GM12878 (cell line): ENCODE results near the gene HDAC9. TPM values are rescaled to one million over a fixed set of nuclear protein-coding genes. Genes with fewer than 3 reads are reported as not detected.

Source experiments
- ATAC-seq: fragments of 200-7000 bp; cut with Tn5 transposase; 3 replicates; pipeline ENCODE4 v1.9.1; 2020; ENCODE audit warnings: mild to moderate bottlenecking, moderate library complexity
- BruUV-seq: library from RNA; stranded (reverse); fragments of 400-500 nt; replicated peaks from 2 replicates; lab custom pipeline; 2021; lab: Mats Ljungman, UMichigan
- CTCF ChIA-PET: fragments of 300-600 bp; sonication (Branson Sonifier 250); formaldehyde crosslinking; extraction: SDS; loops from one replicate; lab custom pipeline; 2021; ENCODE audit warnings: inconsistent platforms; lab: Yijun Ruan, JAX
- POLR2A ChIA-PET: fragments of 350-600 bp; formaldehyde crosslinking; extraction: SDS; loops from one replicate; lab custom pipeline; 2021; ENCODE audit warnings: inconsistent platforms; lab: Charles Lee
- RAD21 ChIA-PET: fragments of 300-600 bp; sonication (Branson Sonifier 250); formaldehyde crosslinking; loops from one replicate; lab custom pipeline; 2023; ENCODE audit warnings: antibody characterized with exemption; ENCODE audit not compliant: unreplicated experiment; lab: Charles Lee
- SMC1A ChIA-PET: fragments of 300-600 bp; sonication (Branson Sonifier 250); formaldehyde crosslinking; loops from one replicate; lab custom pipeline; 2023; ENCODE audit not compliant: unreplicated experiment, uncharacterized antibody; lab: Charles Lee
- DNase-seq: peaks from one replicate; pipeline ENCODE4 v3.0.0-alpha.2; 2011; ENCODE audit warnings: low read depth, low spot score
- FAIRE-seq: peaks from 3 replicates; lab custom pipeline; 2011; peaks lifted over from hg19 to GRCh38; lab: Jason Lieb, UNC
- H2AFZ ChIP-seq: 2 replicates; pipeline ENCODE4 v1.6.0; 2011; ENCODE audit warnings: low read depth, low read length, control low read depth; ENCODE audit not compliant: control insufficient read depth
- H3K27ac ChIP-seq: 2 replicates; pipeline ENCODE4 v1.5.1; 2011; ENCODE audit warnings: control low read depth; ENCODE audit not compliant: control insufficient read depth, insufficient read depth
- H3K27me3 ChIP-seq, 2 experiments: replicated peaks in 1 of 2; 2 replicates each; pipeline versions ENCODE4 v1.6.0 to v1.6.1; 2011; ENCODE audit warnings: low read length in 1 of 2; ENCODE audit not compliant: control insufficient read depth in 2 of 2, insufficient read depth in 2 of 2
- H3K36me3 ChIP-seq, 2 experiments: 2 replicates each; pipeline ENCODE4 v1.5.1; 2011; ENCODE audit warnings: low read length in 1 of 2; ENCODE audit not compliant: control insufficient read depth in 2 of 2, insufficient read depth in 2 of 2
- H3K4me1 ChIP-seq: 2 replicates; pipeline ENCODE4 v1.6.1; 2011; ENCODE audit warnings: mild to moderate bottlenecking, low read length, moderate library complexity, mixed read lengths; ENCODE audit not compliant: control insufficient read depth, insufficient read depth
- H3K4me2 ChIP-seq: 2 replicates; pipeline ENCODE4 v1.6.0; 2011; ENCODE audit warnings: control low read depth; ENCODE audit not compliant: control insufficient read depth, insufficient read depth
- H3K4me3 ChIP-seq: fragments of 200-600 bp; sonication (generic); 2 replicates; pipeline ENCODE4 v1.5.1; 2016
- H3K79me2 ChIP-seq: 2 replicates; pipeline ENCODE4 v1.6.0; 2011; ENCODE audit warnings: low read length; ENCODE audit not compliant: control insufficient read depth, insufficient read depth
- H3K9ac ChIP-seq: 2 replicates; pipeline ENCODE4 v1.8.0; 2011; ENCODE audit warnings: low read length, control low read depth, mixed read lengths; ENCODE audit not compliant: control insufficient read depth, insufficient read depth
- H3K9me3 ChIP-seq: replicated peaks from 3 replicates; pipeline ENCODE4 v1.5.1; 2011; ENCODE audit warnings: mild to moderate bottlenecking, low read length; ENCODE audit not compliant: control insufficient read depth, insufficient read depth
- H4K20me1 ChIP-seq: 2 replicates; pipeline ENCODE4 v1.6.0; 2011; ENCODE audit not compliant: control insufficient read depth, insufficient read depth
- ATF7 ChIP-seq: fragments of 450-650 bp; IDR thresholded peaks from 2 replicates; pipeline ENCODE4 v1.6.1; 2016; ENCODE audit warnings: low read depth, mild to moderate bottlenecking
- IKZF2 ChIP-seq, 2 experiments: fragments of 450-650 bp; IDR thresholded peaks; 2 replicates each; pipeline ENCODE4 v1.6.1; 2017; ENCODE audit warnings: mild to moderate bottlenecking in 2 of 2, moderate library complexity in 2 of 2
- PAX5 ChIP-seq: IDR thresholded peaks from 2 replicates; pipeline ENCODE4 v1.6.1; 2011; ENCODE audit warnings: low read depth, low read length, borderline replicate concordance
- SREBF1 ChIP-seq: IDR thresholded peaks from 2 replicates; pipeline ENCODE4 v1.6.1; 2012; ENCODE audit warnings: mild to moderate bottlenecking, low read length
- SUZ12 ChIP-seq: fragments of 200-600 bp; sonication (generic); IDR thresholded peaks from one replicate; pipeline ENCODE4 v1.6.1; 2018; ENCODE audit warnings: antibody characterized with exemption, mild to moderate bottlenecking; ENCODE audit not compliant: unreplicated experiment
- WRNIP1 ChIP-seq: IDR thresholded peaks from 2 replicates; pipeline ENCODE4 v1.6.1; 2011; ENCODE audit warnings: low read depth, low read length, improper control_type of control experiment, borderline replicate concordance
- WGBS: methylation state at CpG from one replicate; pipeline ENCODE4 v1.1.6; 2016; ENCODE audit warnings: low lambda C conversion rate; ENCODE audit not compliant: insufficient replicate concordance, insufficient coverage; ENCODE audit errors: missing lambda C conversion rate; 5-methylcytosine and 5-hydroxymethylcytosine counted together
- in situ Hi-C: fragments of 300-500 bp; cut with MboI; formaldehyde crosslinking; loops from 9 replicates; pipeline ENCODE4 v1.14.3; 2018; ENCODE audit warnings: mixed read lengths
- intact Hi-C: fragments of 100-400 bp; cut with micrococcal nuclease; formaldehyde crosslinking; loops from one replicate; pipeline ENCODE4 v1.14.2; 2022; ENCODE audit not compliant: unreplicated experiment
- polyA plus RNA-seq, 11 experiments: library from polyadenylated mRNA; depleted of rRNA in 4 of 11; unstranded in 6 of 11; stranded (reverse) in 5 of 11; fragments of >200 nt; fragmentation: Nextera tagmentation in 4 of 11; fragmentation: Illumina TruSeq in 1 of 11; extraction: Ambion mirVana in 4 of 11; extraction: Trizol in 1 of 11; gene quantifications; 1 replicate in 1 of 11; 2 replicates in 10 of 11; pipeline versions ENCODE4 v1.2.1 to v1.2.3, GENCODE V29; 2011 to 2016; ENCODE audit warnings: inconsistent platforms in 2 of 11, missing spikeins in 2 of 11, low read depth in 1 of 11
- total RNA-seq, 4 experiments: library from RNA; depleted of rRNA in 3 of 4; stranded (reverse); fragments of >200 nt in 3 of 4; fragmentation: Illumina TruSeq in 1 of 4; extraction: Trizol in 1 of 4; gene quantifications; 2 replicates each; pipeline versions ENCODE4 v1.2.1 to v1.2.3, GENCODE V29; 2013 to 2021
- TF ChIP-seq, protein P1 (sequence below): IDR thresholded peaks from 2 replicates; pipeline ENCODE4 v1.6.1; 2012; ENCODE audit warnings: improper control_type of control experiment, low read depth, low read length; ENCODE audit not compliant: insufficient replicate concordance
- TF ChIP-seq, protein P2 (sequence below): fragments of 450-650 bp; IDR thresholded peaks from 2 replicates; pipeline ENCODE4 v1.6.1; 2017; ENCODE audit warnings: mild to moderate bottlenecking
- TF ChIP-seq, protein P3 (sequence below): fragments of 450-650 bp; formaldehyde crosslinking; IDR thresholded peaks from 2 replicates; pipeline ENCODE4 v1.4.0; 2022; ENCODE audit warnings: mild to moderate bottlenecking, moderate library complexity
- TF ChIP-seq, protein P4 (sequence below): fragments of 450-650 bp; IDR thresholded peaks from 2 replicates; pipeline ENCODE4 v1.6.1; 2018; ENCODE audit warnings: borderline replicate concordance, mild to moderate bottlenecking; ENCODE audit not compliant: partially characterized antibody

Gene HDAC9
- total and polyA plus RNA-seq, 10 of the 15 experiments (the other 5 are each of a cell fraction or from before 2014, with no cell fraction given): 0.73 to 12.8 (median 0.92) TPM

DNA sequence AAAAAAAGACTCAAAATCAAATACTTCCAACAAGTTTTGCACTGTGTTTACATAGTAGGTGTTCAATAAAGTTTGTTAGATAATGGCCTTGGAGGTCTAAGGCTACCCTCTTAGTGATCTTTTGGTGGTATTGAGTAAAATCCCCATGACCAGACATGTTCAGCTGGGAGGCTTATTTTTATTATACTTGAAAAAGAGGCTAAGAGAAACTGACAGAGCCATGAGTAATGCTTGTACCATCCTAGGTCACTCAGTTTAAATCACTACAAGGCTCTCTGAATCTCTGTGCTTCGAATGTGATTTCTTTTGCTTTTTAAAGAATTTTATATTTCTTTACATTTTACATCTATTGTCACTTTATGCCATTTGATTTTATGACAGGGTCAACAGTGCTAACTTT lies 531.3 kb downstream of the HDAC9 start:
- intact Hi-C loops (no loop called here), in situ Hi-C loops (no loop called here)
- ChIA-PET CTCF (no interaction called here), RAD21 (no interaction called here), SMC1A (no interaction called here), POLR2A (no interaction called here)
- DNase-seq (no peak), FAIRE-seq (no peak), ATAC-seq (no peak)
- no peaks in the 10 kb centered on the region for H3K36me3 ChIP-seq
- H3K27ac ChIP-seq: no peak overlapping the region
- H4K20me1 ChIP-seq: no peaks in the 10 kb centered on the region
- H3K9ac ChIP-seq: no peak overlapping the region
- WGBS: 3% methylated on average over 1 of the region's 1 CpG
- H2AFZ ChIP-seq: no peak overlapping the region
- H3K79me2 ChIP-seq: no peaks in the 10 kb centered on the region
- no peak overlapping the region for H3K4me2 ChIP-seq
- no peaks in the 10 kb centered on the region for H3K27me3 ChIP-seq
- BruUV-seq: no TSS peak
- no peaks in the 10 kb centered on the region for H3K4me1 ChIP-seq
- no peaks in the 10 kb centered on the region for H3K9me3 ChIP-seq
- no peak overlapping the region for H3K4me3 ChIP-seq
- TF ChIP-seq PAX5 (no peak), IKZF2 (IDR thresholded peaks at IDR 0.05) (no peak), SREBF1 (no peak), WRNIP1 (no peak), ATF7 (no peak), SUZ12 (no peak)
- TF ChIP-seq, protein P1, sequence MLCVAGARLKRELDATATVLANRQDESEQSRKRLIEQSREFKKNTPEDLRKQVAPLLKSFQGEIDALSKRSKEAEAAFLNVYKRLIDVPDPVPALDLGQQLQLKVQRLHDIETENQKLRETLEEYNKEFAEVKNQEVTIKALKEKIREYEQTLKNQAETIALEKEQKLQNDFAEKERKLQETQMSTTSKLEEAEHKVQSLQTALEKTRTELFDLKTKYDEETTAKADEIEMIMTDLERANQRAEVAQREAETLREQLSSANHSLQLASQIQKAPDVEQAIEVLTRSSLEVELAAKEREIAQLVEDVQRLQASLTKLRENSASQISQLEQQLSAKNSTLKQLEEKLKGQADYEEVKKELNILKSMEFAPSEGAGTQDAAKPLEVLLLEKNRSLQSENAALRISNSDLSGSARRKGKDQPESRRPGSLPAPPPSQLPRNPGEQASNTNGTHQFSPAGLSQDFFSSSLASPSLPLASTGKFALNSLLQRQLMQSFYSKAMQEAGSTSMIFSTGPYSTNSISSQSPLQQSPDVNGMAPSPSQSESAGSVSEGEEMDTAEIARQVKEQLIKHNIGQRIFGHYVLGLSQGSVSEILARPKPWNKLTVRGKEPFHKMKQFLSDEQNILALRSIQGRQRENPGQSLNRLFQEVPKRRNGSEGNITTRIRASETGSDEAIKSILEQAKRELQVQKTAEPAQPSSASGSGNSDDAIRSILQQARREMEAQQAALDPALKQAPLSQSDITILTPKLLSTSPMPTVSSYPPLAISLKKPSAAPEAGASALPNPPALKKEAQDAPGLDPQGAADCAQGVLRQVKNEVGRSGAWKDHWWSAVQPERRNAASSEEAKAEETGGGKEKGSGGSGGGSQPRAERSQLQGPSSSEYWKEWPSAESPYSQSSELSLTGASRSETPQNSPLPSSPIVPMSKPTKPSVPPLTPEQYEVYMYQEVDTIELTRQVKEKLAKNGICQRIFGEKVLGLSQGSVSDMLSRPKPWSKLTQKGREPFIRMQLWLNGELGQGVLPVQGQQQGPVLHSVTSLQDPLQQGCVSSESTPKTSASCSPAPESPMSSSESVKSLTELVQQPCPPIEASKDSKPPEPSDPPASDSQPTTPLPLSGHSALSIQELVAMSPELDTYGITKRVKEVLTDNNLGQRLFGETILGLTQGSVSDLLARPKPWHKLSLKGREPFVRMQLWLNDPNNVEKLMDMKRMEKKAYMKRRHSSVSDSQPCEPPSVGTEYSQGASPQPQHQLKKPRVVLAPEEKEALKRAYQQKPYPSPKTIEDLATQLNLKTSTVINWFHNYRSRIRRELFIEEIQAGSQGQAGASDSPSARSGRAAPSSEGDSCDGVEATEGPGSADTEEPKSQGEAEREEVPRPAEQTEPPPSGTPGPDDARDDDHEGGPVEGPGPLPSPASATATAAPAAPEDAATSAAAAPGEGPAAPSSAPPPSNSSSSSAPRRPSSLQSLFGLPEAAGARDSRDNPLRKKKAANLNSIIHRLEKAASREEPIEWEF: no peak
- TF ChIP-seq, protein P2, sequence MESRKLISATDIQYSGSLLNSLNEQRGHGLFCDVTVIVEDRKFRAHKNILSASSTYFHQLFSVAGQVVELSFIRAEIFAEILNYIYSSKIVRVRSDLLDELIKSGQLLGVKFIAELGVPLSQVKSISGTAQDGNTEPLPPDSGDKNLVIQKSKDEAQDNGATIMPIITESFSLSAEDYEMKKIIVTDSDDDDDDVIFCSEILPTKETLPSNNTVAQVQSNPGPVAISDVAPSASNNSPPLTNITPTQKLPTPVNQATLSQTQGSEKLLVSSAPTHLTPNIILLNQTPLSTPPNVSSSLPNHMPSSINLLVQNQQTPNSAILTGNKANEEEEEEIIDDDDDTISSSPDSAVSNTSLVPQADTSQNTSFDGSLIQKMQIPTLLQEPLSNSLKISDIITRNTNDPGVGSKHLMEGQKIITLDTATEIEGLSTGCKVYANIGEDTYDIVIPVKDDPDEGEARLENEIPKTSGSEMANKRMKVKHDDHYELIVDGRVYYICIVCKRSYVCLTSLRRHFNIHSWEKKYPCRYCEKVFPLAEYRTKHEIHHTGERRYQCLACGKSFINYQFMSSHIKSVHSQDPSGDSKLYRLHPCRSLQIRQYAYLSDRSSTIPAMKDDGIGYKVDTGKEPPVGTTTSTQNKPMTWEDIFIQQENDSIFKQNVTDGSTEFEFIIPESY: no peak
- TF ChIP-seq, protein P3, sequence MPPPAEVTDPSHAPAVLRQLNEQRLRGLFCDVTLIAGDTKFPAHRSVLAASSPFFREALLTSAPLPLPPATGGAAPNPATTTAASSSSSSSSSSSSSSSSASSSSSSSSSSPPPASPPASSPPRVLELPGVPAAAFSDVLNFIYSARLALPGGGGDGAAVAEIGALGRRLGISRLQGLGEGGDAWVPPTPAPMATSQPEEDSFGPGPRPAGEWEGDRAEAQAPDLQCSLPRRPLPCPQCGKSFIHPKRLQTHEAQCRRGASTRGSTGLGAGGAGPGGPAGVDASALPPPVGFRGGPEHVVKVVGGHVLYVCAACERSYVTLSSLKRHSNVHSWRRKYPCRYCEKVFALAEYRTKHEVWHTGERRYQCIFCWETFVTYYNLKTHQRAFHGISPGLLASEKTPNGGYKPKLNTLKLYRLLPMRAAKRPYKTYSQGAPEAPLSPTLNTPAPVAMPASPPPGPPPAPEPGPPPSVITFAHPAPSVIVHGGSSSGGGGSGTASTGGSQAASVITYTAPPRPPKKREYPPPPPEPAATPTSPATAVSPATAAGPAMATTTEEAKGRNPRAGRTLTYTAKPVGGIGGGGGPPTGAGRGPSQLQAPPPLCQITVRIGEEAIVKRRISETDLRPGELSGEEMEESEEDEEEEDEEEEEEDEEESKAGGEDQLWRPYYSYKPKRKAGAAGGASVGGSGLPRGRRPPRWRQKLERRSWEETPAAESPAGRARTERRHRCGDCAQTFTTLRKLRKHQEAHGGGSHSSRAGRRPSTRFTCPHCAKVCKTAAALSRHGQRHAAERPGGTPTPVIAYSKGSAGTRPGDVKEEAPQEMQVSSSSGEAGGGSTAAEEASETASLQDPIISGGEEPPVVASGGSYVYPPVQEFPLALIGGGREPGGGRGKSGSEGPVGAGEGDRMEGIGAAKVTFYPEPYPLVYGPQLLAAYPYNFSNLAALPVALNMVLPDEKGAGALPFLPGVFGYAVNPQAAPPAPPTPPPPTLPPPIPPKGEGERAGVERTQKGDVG (CRISPR knock-in tag): no peak
- TF ChIP-seq, protein P4, sequence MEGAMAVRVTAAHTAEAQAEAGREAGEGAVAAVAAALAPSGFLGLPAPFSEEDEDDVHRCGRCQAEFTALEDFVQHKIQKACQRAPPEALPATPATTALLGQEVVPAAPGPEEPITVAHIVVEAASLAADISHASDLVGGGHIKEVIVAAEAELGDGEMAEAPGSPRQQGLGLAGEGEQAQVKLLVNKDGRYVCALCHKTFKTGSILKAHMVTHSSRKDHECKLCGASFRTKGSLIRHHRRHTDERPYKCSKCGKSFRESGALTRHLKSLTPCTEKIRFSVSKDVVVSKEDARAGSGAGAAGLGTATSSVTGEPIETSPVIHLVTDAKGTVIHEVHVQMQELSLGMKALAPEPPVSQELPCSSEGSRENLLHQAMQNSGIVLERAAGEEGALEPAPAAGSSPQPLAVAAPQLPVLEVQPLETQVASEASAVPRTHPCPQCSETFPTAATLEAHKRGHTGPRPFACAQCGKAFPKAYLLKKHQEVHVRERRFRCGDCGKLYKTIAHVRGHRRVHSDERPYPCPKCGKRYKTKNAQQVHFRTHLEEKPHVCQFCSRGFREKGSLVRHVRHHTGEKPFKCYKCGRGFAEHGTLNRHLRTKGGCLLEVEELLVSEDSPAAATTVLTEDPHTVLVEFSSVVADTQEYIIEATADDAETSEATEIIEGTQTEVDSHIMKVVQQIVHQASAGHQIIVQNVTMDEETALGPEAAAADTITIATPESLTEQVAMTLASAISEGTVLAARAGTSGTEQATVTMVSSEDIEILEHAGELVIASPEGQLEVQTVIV: no peak
